Mucosa of stomach (tissue), 1 donor: Measurements from ENCODE around the gene CEP95.
"Not testable (repeated sequence)": the region's sequence is repeated elsewhere in the genome, so short reads cannot be mapped to it uniquely, and the experiment has no call there.

Source experiments
- H3K27me3 ChIP-seq: one replicate; pipeline ENCODE4 v1.7.0; 2013; ENCODE audit warnings: mild to moderate bottlenecking, low read length; ENCODE audit not compliant: control insufficient read depth, insufficient read depth
- H3K36me3 ChIP-seq: one replicate; pipeline ENCODE4 v1.7.0; 2013; ENCODE audit warnings: low read length; ENCODE audit not compliant: control insufficient read depth, insufficient read depth
- H3K4me1 ChIP-seq: one replicate; pipeline ENCODE4 v1.7.0; 2013; ENCODE audit warnings: mild to moderate bottlenecking, low read length; ENCODE audit not compliant: control insufficient read depth, insufficient read depth
- H3K4me3 ChIP-seq: one replicate; pipeline ENCODE4 v1.7.0; 2013; ENCODE audit warnings: low read length
- H3K9ac ChIP-seq: one replicate; pipeline ENCODE4 v1.7.0; 2013; ENCODE audit warnings: mild to moderate bottlenecking, low read length, moderate library complexity
- H3K9me3 ChIP-seq: one replicate; pipeline ENCODE4 v1.7.0; 2013; ENCODE audit warnings: mild to moderate bottlenecking, low read length, moderate library complexity; ENCODE audit not compliant: control insufficient read depth
- donor health status: Pancreatic carcinoma.

CEP95 gene

DNA sequence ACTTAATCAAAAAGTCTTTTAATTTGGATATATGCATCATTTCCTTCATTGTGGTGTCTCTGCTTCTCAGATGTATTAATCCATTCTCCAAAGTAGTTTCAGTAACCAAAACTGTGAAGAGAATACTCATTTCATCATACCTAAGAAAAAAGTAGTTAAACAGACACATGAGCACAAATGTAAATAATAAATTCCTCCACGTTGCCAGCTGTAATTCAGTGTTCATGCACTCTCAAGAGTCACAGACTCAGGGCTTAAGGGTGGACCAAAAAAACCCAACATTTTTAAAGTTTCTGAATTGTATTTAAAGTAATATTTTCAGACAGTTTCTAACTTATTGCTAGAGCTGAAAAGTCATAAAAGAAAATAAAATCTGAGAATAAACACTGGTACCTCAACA is 28.9 kb upstream of the CEP95 start:
- no peaks in the 10 kb centered on the region for H3K27me3 ChIP-seq
- no peaks in the 10 kb centered on the region for H3K9me3 ChIP-seq
- no peaks in the 10 kb centered on the region for H3K36me3 ChIP-seq
- H3K9ac ChIP-seq, result no peak overlapping the region
- no peak overlapping the region for H3K4me3 ChIP-seq
- no peaks in the 10 kb centered on the region for H3K4me1 ChIP-seq

DNA sequence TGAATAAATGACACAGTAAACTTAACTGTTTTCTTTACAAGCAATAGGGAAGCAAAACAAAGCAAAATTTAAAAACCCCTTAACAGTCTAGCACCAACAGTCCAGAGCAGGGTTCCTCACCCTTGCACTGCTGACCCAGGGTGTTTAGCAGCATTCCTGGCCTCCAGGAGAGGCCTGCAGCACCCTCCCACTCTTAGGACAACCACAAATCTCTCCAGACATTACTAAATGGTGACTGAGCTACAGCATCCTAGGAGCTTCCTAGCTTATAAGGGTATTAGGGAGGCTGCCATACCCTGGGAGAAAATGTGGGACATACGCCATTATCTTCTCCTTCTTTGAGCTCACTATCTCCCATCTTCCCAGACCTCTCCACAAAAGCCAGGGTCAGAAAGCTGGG is 25.8 kb upstream of the CEP95 start:
- no peaks in the 10 kb centered on the region for H3K36me3 ChIP-seq

DNA sequence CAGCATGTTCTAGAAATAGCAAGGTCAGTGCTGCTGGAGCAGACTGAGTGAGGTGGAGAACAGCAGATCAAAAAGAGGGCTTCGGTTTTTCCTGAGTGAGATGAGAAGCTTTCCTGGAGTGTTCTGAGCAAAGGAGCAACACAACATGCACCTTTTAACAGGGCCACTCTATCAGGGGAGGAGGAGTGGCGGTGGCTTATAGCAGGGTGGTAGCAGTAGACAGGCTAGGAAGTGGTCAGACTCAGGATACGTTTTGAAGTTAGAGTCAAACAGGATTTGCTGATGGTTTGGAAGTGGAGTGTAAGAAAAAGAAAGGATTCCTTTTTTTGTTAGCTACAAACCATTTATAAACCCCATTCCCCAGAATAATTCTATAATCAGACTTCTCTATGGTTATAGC is 22.4 kb upstream of the CEP95 start:
- Histone ChIP-seq H3K36me3 (no peaks in the 10 kb centered on the region), H3K9me3 (no peaks in the 10 kb centered on the region), H3K27me3 (no peaks in the 10 kb centered on the region), H3K4me1 (no peaks in the 10 kb centered on the region), H3K9ac (no peak overlapping the region), H3K4me3 (no peak overlapping the region)

More for the DNA sequence above, 25.8 kb upstream of the CEP95 start:
- Histone ChIP-seq H3K9me3 (no peaks in the 10 kb centered on the region), H3K4me1 (no peaks in the 10 kb centered on the region), H3K4me3 (no peak overlapping the region), H3K9ac (no peak overlapping the region), H3K27me3 (no peaks in the 10 kb centered on the region)

DNA sequence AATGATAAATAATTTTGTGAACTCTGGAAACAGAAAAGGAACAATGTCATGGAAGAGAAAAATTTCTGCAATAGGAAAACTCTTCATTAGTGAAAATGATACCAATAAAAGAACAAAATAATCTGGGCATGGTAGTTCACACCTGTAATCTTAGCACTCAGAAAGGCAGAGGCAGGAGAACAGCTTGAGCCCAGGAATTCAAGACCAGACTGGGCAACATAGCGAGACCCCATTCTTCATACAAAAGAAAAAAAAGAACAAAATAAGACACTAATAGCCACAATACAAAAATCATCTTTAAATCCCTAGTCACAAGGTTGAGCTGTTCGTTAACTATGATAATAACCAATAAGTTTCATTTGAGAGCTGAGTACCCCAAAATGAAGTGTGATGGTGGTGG is 18.5 kb upstream of the CEP95 start:
- Histone ChIP-seq H3K9ac (no peak overlapping the region), H3K36me3 (peaks cover 7% of the 10 kb centered on the region)

DNA sequence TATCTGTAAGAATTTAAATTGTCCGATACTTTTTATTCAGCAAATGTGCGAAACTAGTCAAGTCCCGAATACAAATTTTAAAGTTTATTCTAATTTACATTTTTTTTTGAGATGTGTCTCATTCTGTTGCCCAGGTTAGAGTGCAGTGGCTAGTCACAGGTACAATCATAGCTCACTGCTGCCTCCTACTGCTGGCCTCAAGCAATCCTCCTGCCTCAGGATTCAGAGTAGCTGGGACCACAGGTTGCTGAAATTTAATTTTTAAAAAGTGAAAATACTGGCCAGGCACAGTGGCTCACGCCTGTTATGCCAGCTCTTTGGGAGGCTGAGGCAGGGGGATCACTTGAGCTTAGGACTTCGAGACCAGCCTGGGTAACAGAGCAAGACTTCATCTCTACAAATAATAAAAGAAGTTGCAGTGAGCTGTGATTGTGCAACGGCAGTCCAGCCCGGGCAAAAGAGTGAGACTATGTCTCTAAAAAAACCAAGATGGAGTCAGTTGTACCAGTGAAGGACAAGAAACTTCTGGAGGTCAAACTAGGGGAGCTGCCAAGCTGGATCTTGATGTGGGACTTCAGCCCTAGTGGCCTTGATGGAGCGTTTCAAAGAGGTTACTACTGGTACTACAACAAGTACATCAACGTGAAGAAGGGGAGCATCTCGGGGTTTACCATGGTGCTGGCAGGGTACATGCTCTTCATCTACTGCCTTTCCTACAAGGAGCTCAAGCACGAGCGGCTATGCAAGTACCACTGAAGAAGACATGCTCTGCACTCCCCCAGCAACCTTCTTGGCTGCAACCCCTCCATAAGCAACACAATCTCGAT is 15.5 kb upstream of the CEP95 start:
- H3K4me3 ChIP-seq, result no peak overlapping the region
- H3K4me1 ChIP-seq, result peaks cover 4% of the 10 kb centered on the region
- H3K36me3 ChIP-seq, result peaks cover 7% of the 10 kb centered on the region
- H3K9me3 ChIP-seq, result no peaks in the 10 kb centered on the region
- no peaks in the 10 kb centered on the region for H3K27me3 ChIP-seq
- no peak overlapping the region for H3K9ac ChIP-seq

More for the DNA sequence above, 18.5 kb upstream of the CEP95 start:
- Histone ChIP-seq H3K27me3 (no peaks in the 10 kb centered on the region), H3K9me3 (no peaks in the 10 kb centered on the region), H3K4me1 (no peaks in the 10 kb centered on the region), H3K4me3 (no peak overlapping the region)

DNA sequence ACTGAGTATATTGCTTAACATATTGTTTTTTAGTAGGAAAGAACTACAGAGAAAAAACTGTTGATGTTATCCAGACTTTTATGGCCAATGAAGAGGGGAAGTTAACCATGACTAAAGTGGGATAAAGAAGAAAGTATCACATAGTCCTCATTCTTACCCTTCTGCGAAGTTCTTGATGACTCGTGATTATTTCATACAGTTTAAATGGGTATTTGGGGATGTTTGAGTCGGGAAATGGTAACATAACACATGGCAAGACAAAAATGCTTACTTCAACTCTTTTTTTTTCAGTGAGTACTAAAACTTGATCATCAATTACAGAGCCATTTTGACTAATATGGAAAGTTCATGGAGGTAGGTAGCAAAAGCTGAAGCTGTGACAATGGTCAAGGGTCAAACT is 14.8 kb upstream of the CEP95 start:
- H3K4me3 ChIP-seq, result no peak overlapping the region
- H3K27me3 ChIP-seq, result no peaks in the 10 kb centered on the region
- peaks cover 7% of the 10 kb centered on the region for H3K36me3 ChIP-seq
- H3K9ac ChIP-seq, result no peak overlapping the region
- peaks cover 4% of the 10 kb centered on the region for H3K4me1 ChIP-seq
- H3K9me3 ChIP-seq, result no peaks in the 10 kb centered on the region

DNA sequence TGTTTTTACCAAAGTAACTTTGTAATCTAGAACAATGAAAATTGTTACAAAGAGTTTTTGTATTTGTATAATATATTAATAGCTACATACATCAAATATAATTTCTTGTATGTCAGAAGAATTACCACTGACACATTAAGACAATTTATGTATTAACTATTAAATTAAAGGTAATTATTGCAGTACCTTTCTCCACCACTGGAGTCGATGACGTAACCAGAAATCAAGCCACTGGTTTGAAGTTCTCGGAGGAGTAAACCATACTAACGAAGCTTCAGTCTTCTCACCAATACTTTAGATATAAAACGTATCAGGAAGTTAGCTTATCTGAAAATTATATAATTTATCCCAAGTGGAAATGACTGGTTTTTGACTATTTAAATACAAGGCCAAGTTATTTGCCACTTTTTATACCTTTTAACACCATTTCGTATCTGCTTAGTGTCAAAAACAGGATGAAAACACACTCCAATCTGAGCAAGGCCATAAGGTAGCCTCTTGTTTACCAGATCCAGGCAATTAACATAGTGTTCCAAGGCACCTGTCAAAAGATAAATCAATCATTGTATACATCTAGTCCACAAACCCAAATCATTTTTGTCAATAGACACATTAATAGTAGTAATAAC is 14.2 kb upstream of the CEP95 start:
- Histone ChIP-seq H3K9ac (no peak overlapping the region), H3K27me3 (no peaks in the 10 kb centered on the region), H3K4me3 (no peak overlapping the region), H3K4me1 (peaks cover 8% of the 10 kb centered on the region), H3K36me3 (peaks cover 7% of the 10 kb centered on the region), H3K9me3 (no peaks in the 10 kb centered on the region)

DNA sequence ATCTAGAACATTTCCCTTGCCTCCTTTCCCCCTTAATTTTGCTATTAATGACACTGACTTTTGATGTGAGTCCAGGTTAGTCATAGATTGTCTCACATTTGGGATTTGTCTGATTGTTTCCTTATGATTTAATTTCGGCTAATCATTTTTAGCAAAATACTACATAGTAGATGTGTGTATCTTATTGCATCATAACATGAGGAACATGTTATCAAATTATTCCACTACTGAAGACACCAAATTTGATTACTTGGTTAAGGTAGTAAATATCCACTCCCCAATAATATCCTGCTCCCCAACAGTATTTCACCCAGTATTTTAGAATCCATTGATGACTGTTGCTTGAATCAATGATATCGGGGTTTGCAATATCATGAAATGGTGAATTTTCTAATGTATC is 12.7 kb upstream of the CEP95 start:
- no peak overlapping the region for H3K4me3 ChIP-seq
- H3K36me3 ChIP-seq, result peaks cover 7% of the 10 kb centered on the region
- peaks cover 12% of the 10 kb centered on the region for H3K4me1 ChIP-seq
- H3K27me3 ChIP-seq, result no peaks in the 10 kb centered on the region
- no peak overlapping the region for H3K9ac ChIP-seq
- no peaks in the 10 kb centered on the region for H3K9me3 ChIP-seq

DNA sequence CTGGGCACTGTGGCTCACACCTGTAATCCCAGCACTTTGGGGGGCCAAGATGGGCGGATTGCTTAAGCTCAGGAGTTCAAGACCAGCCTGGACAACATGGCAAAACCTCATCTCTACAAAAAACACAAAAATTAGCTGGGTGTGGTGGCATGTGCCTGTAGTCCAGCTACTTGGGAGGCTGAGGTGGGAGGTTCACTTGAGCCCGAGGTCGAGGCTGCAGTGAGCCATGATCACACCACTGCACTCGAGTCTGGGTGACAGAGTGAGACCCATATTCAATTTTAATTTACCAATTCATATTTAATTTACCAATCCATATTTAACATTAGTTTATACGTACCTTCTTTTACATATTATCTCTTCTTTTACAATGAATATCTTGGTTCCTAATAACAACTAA is 11.5 kb upstream of the CEP95 start:
- H3K36me3 ChIP-seq, result not testable (repeated sequence)

DNA sequence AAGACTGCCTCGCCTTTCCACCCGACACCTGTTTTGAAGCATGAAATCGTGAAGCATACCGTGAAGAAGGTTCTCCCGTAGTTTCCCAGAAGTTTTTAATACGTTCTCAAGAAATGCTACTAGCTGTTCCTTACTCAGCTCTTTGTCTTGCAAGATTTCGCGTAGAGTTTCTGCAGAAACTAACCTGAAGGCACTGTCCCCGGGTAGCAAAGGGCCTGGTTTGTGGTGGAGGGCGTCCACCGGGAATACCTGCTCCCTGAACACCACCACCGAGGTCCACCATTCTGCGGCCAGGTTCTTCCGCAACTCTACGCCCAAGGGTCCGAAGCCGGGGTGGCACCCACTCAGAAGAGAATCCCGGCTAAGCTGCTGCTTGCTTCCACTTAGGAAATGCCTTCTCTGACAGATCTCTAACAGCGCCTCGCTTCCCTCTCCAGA is 10.4 kb upstream of the CEP95 start:
- Histone ChIP-seq H3K4me1 (peaks cover 12% of the 10 kb centered on the region), H3K36me3 (peaks cover 15% of the 10 kb centered on the region), H3K9ac (peak overlapping the region; percentile 62), H3K4me3 (peak overlapping the region; percentile 48), H3K27me3 (no peaks in the 10 kb centered on the region), H3K9me3 (no peaks in the 10 kb centered on the region)

More for the DNA sequence above, 11.5 kb upstream of the CEP95 start:
- H3K9ac ChIP-seq, H3K27me3 ChIP-seq, H3K4me3 ChIP-seq, H3K9me3 ChIP-seq: not testable (repeated sequence)
- H3K4me1 ChIP-seq, result peaks cover 12% of the 10 kb centered on the region

DNA sequence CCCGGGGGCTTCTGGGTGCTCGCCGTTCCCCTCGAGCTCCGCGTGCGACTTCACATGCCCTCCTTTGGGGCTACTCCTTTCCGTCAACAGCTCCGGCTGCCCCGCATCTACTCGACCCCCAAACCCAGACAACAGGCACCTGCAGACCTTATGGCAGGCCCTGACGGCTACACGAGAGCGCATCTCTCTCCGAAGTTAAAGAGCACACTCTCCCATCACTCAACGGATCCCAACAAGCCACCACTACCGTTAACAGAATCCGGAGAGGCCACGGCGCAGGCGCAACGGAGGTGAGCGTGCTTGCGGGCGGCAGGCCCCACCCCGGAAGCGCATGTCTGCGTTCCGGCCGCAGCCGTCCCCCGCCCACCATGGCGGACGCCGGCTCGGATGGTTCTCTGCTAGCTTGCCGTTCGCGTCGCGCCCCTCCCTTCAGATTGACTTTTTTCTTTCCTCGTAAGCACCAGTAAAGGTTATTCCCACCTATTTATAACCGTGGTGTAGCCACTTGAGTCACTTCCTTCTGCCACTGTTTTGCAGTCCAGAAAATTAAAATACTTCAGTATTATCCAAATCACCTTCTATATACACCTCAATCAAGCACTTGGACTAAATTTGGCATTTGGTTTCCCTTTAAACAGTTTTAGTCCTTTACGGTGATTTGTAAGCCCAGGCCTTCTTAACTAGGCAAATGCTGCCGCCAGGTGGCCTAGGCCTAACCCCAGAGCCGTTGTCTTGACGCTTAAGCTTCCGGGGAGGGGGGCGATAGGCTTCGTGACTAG is 9.8 kb upstream of the CEP95 start, which contains the start of gene POLG2:
Gene POLG2, minus strand, starts transcription at position 269 of the 779 bp plus-strand sequence. Its CDS starts 86 bp downstream, at position 183.
- H3K9me3 ChIP-seq, result no peaks in the 10 kb centered on the region
- H3K4me3 ChIP-seq, result peak within 1 kb of the TSS; percentile 48
- peaks cover 21% of the 10 kb centered on the region for H3K36me3 ChIP-seq
- peaks cover 12% of the 10 kb centered on the region for H3K4me1 ChIP-seq
- H3K9ac ChIP-seq, result peak within 1 kb of the TSS; percentile 62
- no peaks in the 10 kb centered on the region for H3K27me3 ChIP-seq

DNA sequence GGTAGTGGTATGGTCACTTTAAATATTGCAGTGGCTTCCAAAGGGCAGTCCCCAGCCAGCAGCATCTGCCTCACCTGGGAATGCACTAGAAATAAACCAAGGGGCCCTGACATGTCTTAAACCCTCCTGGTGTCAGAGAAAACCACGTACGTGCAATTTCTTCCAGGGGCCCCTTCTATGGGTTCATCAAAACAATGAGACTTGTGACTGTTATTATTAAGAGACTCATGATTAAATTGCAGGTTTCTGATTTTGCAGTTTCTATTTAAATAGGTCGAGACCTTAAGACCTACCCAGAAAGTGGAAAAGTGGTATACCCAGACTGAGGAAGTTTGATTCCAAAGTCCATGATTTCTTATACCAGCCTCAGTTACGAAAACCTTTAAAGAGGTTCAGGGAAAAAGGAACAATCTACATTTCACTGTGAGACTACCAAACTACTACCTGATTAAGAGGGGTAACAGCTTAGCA is 9.2 kb upstream of the CEP95 start:
- H3K4me1 ChIP-seq, result peaks cover 14% of the 10 kb centered on the region
- peak overlapping the region; percentile 48 for H3K4me3 ChIP-seq
- no peaks in the 10 kb centered on the region for H3K9me3 ChIP-seq
- peaks cover 27% of the 10 kb centered on the region for H3K36me3 ChIP-seq
- H3K9ac ChIP-seq, result peak overlapping the region; percentile 62
- no peaks in the 10 kb centered on the region for H3K27me3 ChIP-seq
